Muscle layer of colon (tissue), 2 donors: ENCODE data around the gene ARHGAP26.

Experiments used
- H3K27ac ChIP-seq: one replicate; pipeline ENCODE4 v1.7.0; 2013; ENCODE audit warnings: low read depth, mild to moderate bottlenecking, low read length, moderate library complexity
- H3K27me3 ChIP-seq, 2 donors: one replicate each; pipeline ENCODE4 v1.7.0; 2013; ENCODE audit warnings: low read length in 2 of 2, mild to moderate bottlenecking in 2 of 2; ENCODE audit not compliant: insufficient read depth in 2 of 2, control insufficient read depth in 1 of 2
- H3K36me3 ChIP-seq: one replicate; pipeline ENCODE4 v1.7.0; 2013; ENCODE audit warnings: mild to moderate bottlenecking, low read length; ENCODE audit not compliant: insufficient read depth
- H3K4me1 ChIP-seq: one replicate; pipeline ENCODE4 v1.7.0; 2013; ENCODE audit warnings: mild to moderate bottlenecking, low read length; ENCODE audit not compliant: insufficient read depth
- H3K4me3 ChIP-seq, 2 donors: one replicate each; pipeline ENCODE4 v1.7.0; 2013; ENCODE audit warnings: low read length in 2 of 2, low read depth in 1 of 2, mild to moderate bottlenecking in 1 of 2, moderate library complexity in 1 of 2
- H3K9ac ChIP-seq: one replicate; pipeline ENCODE4 v1.7.0; 2013; ENCODE audit warnings: low read length
- H3K9me3 ChIP-seq: one replicate; pipeline ENCODE4 v1.7.0; 2013; ENCODE audit warnings: mild to moderate bottlenecking, low read length
- donor health status: abdominal sarcoma.
- donor health status: Adenocarcinoma of cecum.

Gene ARHGAP26

DNA sequence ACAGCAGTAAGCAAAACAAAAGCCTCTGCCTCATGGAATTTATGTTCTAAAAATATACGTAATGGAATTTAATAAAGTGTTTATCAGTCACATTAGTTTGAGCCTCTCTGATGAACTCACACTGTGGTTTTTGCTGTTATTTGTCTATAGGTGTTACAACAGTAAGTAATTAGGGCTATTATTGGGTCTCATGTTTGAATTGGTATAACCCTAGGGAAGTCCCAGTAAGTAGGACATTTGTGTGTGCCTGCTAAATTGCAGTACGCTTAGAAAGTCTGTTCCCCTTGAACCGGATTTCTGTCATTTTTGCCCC, 435.7 kb downstream of the ARHGAP26 start:
- Histone ChIP-seq H3K9ac (no peak overlapping the region), H3K4me1 (no peaks in the 10 kb centered on the region), H3K27me3 (no peaks in the 10 kb centered on the region), H3K27ac (no peak overlapping the region), H3K36me3 (no peaks in the 10 kb centered on the region), H3K9me3 (no peaks in the 10 kb centered on the region), H3K4me3 (no peak overlapping the region)

DNA sequence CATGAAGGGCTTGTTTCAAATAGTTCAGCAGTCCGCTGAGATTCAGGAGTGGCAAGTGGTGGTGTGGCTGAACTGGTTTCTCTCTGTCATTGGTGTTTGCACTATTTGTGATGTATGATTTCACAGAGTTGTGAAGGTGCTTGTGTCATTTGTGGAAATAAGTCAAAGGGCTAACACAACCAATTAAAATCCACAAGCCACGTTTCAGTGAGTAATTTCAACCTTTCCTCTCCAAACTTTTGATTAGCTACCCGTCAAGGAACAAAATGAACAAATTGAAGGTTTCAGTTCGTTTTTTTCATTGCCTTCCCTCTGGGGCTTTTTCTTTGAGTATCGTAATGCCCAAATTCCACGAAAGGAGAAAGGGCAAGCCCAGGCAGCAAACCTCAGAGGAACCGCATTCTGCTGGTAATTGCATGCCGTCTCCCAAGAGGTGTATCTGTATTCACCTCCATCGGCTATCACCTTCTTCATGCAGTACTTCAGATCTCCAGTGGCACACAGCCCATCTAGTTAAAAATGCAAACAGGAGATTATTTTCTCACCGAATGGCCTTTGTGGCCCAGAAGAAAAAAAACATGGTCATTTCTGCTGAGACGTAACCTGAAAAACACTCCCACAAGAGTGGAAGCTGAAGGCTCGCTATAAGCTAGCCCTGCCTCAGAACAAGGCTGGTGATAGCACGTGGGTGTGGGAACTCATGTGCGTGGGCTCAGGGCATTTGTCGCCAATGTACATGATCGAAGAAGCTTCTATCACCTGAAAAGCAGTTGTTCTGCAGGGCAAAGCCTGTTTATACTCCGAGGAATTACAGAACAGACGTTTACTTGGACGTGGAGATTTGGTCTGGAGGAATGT, 436.2 kb downstream of the ARHGAP26 start:
- no peaks in the 10 kb centered on the region for H3K4me1 ChIP-seq
- no peak overlapping the region for H3K9ac ChIP-seq
- H3K36me3 ChIP-seq: no peaks in the 10 kb centered on the region
- H3K27me3 ChIP-seq: no peaks in the 10 kb centered on the region
- H3K4me3 ChIP-seq: no peak overlapping the region
- H3K27ac ChIP-seq: no peak overlapping the region
- H3K9me3 ChIP-seq: no peaks in the 10 kb centered on the region

DNA sequence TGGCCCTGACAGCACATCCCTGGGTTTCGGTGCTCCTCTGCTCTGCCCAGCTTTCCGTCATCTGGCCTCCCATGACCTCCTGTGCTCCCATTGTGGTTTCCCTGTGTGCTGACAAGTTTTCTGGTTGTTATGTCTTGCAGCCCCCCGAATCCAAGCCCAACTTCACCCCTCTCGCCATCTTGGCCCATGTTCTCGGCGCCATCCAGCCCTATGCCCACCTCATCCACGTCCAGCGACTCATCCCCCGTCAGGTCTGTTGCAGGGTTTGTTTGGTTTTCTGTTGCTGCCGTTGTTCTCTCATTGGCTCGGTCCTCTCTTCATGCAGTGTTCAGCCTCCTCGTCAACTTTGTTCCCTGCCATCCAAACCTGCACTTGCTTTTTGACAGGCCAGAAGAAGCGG, 436.9 kb downstream of the ARHGAP26 start:
- no peaks in the 10 kb centered on the region for H3K36me3 ChIP-seq
- no peaks in the 10 kb centered on the region for H3K27me3 ChIP-seq
- no peak overlapping the region for H3K27ac ChIP-seq
- no peak overlapping the region for H3K9ac ChIP-seq
- H3K4me3 ChIP-seq: no peak overlapping the region
- H3K4me1 ChIP-seq: no peaks in the 10 kb centered on the region
- no peaks in the 10 kb centered on the region for H3K9me3 ChIP-seq

DNA sequence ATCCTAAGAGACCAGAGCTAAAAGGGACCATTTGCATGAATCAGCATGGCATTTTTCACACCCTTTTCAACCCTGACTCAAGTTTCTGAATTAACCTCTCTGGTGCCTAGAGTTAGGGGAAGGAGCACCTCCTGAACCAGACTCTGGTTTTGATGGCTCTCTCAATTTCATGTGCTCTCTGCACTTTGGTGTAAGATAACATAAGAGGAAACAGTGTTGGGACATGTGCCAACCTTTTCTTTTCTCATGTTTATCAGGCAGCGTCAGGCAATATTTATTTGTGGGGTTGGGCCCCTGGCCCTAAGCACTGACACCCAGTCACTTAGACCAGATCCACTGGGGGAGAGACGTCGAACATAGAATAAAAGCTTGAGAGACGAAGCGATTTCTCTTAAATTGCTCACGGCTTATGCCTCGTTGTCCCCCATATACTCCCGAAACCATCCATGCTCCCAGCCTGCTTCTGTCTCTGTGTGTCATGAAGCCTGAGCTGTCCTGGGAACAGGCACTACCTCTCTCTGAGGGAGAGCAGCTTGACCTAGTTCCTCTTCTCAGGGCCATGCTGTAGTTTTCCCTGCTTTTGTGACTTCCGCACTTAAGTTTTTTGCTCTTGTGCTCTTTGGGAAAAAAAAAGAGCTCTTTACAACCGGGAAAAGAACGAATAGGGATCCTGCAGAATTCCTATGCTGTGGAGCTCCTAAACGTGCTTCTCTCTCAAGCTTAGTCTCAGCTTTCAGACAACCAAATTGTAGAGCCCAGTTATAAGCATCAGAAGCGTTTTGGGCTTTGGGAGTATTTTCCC, 437.6 kb downstream of the ARHGAP26 start:
- H3K9me3 ChIP-seq: no peaks in the 10 kb centered on the region
- no peak overlapping the region for H3K4me3 ChIP-seq
- H3K9ac ChIP-seq: no peak overlapping the region
- no peaks in the 10 kb centered on the region for H3K36me3 ChIP-seq
- no peak overlapping the region for H3K27ac ChIP-seq
- no peaks in the 10 kb centered on the region for H3K4me1 ChIP-seq
- no peaks in the 10 kb centered on the region for H3K27me3 ChIP-seq

DNA sequence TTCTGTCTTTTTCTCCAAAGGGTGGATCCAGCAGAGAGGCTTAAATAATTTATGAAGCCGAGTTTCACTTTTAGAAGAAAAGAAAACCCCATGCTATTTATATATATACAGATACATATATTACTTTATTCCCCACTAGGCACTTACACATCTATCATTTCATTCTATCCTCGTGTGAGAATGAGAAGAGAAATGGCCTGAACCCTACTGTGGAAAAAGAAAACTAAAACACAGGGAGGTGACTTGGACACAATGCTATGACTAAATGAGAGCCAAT, 438.1 kb downstream of the ARHGAP26 start:
- H3K9me3 ChIP-seq: no peaks in the 10 kb centered on the region
- no peak overlapping the region for H3K4me3 ChIP-seq
- no peak overlapping the region for H3K9ac ChIP-seq
- H3K4me1 ChIP-seq: peaks cover 2% of the 10 kb centered on the region
- no peaks in the 10 kb centered on the region for H3K27me3 ChIP-seq
- no peak overlapping the region for H3K27ac ChIP-seq
- no peaks in the 10 kb centered on the region for H3K36me3 ChIP-seq

DNA sequence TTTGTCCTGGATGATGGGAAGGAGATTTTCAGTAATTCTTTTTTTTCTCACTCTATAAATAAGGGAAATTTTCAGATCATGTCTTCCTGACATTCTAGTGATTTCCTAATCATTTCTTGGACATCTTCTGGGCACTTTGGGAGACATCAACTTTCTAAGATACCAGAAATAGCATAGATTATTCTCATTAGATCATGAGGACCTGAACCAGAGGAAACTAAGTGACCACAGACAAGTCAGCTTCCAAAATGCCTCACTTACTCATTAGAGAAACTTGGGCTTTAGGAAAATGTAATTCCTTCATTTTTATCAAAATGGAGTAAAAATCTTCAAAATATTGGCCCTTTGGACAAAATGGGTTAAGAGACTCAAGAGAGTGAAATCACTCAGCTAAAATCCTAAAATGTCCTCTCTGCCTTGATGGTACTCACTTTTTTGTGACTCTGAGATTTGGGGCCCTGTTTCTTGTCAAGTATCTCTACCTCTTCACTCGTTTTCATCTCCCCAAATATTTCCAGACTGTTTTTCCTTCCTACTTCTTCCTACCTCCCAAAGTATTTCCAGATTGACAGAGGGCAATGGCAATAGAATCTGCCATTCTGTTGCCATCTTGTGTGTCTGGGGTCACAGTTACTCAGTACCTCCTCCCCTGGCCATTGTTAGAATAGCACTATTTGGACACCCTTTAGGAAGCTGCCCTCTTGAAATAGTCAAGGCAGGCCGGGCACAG, 438.8 kb downstream of the ARHGAP26 start:
- Histone ChIP-seq H3K4me3 (no peak overlapping the region), H3K9me3 (no peaks in the 10 kb centered on the region), H3K36me3 (no peaks in the 10 kb centered on the region), H3K9ac (no peak overlapping the region), H3K27ac (no peak overlapping the region), H3K4me1 (peaks cover 8% of the 10 kb centered on the region), H3K27me3 (no peaks in the 10 kb centered on the region)

DNA sequence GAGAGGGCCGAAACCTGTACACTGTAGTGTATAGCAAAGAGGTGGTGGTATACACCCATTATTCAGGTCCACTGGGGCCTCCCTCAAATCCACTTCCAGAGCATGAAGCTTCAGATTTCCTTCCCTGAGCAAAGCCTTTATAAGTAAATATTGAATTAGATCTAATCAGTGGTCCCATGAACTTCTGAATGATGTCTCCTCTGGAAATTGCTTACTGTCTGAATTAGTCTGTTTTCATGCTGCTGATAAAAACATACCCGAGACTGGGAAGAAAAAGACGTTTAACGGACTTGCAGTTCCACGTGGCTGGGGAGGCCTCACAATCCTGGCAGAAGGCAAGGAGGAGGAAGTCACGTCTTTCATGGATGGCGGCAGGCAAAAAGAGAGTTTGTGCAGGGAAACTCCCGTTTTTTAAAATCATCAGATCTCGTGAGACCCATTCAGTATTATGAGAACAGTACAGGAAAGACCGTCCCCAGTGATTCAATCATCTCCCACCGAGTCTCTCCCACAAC, 439.8 kb downstream of the ARHGAP26 start:
- peaks cover 8% of the 10 kb centered on the region for H3K4me1 ChIP-seq

DNA sequence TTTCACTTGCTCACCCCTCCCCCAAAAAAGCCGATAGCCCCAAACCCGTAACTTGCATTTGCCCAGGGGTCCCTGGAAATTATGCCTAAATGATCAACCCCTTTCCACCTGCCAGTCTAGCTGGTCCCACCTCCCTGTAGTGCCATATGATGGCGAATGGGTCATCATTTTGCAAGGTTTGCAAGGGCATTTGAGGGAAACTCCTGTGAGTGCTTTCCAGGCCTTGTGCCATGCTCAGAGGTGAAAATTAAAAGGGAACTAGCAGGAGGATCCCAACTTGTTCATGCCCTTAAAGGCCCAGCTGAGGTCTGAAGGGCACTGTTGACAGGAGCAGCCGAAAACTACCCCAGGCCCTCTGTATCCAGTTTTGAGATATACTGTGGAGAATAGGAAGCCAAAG, 440.4 kb downstream of the ARHGAP26 start:
- no peaks in the 10 kb centered on the region for H3K9me3 ChIP-seq
- H3K4me3 ChIP-seq: no peak overlapping the region
- no peaks in the 10 kb centered on the region for H3K27me3 ChIP-seq
- no peaks in the 10 kb centered on the region for H3K36me3 ChIP-seq
- H3K27ac ChIP-seq: no peak overlapping the region
- no peak overlapping the region for H3K9ac ChIP-seq
- peaks cover 8% of the 10 kb centered on the region for H3K4me1 ChIP-seq

More for the DNA sequence above, 439.8 kb downstream of the ARHGAP26 start:
- no peak overlapping the region for H3K4me3 ChIP-seq
- no peak overlapping the region for H3K27ac ChIP-seq
- H3K9ac ChIP-seq: no peak overlapping the region
- no peaks in the 10 kb centered on the region for H3K36me3 ChIP-seq
- no peaks in the 10 kb centered on the region for H3K27me3 ChIP-seq
- H3K9me3 ChIP-seq: no peaks in the 10 kb centered on the region

DNA sequence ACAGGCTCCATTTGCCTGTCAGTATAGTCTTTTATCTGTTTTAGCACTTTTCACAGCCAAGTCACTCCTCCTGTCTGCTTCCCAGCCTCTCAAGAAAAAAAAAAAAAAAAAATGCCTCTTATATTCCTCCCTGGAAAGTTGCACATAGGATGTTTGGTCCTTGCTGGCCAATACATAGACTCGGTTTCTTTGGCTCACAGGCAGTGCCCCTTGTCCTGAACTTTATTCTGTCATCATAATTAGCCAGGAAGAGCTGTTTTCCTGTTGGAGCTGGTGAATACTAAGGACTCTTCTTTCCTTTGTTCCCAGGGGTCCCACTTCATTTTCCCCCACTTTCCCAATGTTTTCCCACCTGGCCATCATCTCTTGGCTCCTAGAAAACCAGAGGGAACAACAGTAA, 442.1 kb downstream of the ARHGAP26 start:
- Histone ChIP-seq H3K36me3 (no peaks in the 10 kb centered on the region), H3K27ac (no peak overlapping the region), H3K27me3 (no peaks in the 10 kb centered on the region), H3K4me1 (peaks cover 8% of the 10 kb centered on the region), H3K9me3 (no peaks in the 10 kb centered on the region), H3K4me3 (no peak overlapping the region), H3K9ac (no peak overlapping the region)

DNA sequence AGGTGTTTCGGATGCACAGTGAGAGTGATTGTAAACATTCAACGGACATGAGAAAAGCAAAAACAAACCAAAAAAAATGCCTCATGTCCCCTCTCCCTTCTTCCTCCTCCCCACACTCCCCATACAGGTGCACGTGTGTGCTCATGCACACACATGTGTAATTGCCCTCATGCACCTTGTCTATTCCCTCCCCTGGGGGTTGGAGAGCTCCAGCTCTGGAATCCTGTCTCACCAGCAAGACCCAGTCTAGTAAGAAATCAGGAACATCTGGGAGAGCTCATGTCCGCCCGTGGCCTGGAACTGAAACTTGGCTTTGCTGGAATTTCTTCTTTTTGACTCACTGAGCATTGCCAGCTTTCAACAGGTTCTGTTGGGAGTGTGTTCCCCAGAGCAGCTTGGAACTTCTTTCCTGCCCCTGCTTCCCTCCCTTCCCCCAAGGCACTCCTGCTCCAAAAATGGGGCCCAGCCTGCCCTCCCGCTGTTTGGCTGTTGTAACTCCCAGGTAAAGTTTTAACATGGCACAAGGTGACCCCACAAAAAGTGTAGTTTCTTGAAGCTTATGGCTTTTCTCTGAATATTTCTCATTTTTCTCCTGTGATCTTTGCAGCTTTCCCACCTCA, 443.2 kb downstream of the ARHGAP26 start:
- Histone ChIP-seq H3K9me3 (no peaks in the 10 kb centered on the region), H3K4me3 (no peak overlapping the region), H3K9ac (no peak overlapping the region), H3K4me1 (peaks cover 8% of the 10 kb centered on the region), H3K27ac (no peak overlapping the region), H3K36me3 (no peaks in the 10 kb centered on the region), H3K27me3 (no peaks in the 10 kb centered on the region)

DNA sequence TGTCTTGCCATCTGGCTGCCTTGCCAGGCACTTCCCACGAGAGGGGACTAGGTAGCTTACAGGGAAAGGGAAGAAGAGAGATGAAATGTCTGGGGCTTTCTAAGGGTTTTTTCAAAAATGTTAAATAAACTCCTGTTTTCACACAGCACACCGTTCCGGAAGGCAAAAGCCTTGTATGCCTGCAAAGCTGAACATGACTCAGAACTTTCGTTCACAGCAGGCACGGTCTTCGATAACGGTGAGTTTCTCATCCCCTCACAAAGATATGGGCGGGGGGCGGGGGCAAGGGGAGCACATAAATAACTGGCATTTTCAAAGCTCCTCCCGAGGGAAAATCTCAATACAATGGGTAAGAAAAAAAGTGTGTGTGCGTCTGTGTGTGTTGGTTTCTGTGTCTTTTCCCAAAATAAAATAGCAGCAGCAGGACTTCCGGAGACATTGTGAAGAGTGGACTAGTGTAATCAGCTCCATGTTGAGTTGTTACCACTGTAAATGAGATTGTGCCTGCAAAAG, 443.7 kb downstream of the ARHGAP26 start:
- H3K36me3 ChIP-seq: no peaks in the 10 kb centered on the region
- H3K4me1 ChIP-seq: peaks cover 8% of the 10 kb centered on the region
- H3K27me3 ChIP-seq: no peaks in the 10 kb centered on the region
- no peaks in the 10 kb centered on the region for H3K9me3 ChIP-seq
- no peak overlapping the region for H3K9ac ChIP-seq
- H3K27ac ChIP-seq: no peak overlapping the region
- no peak overlapping the region for H3K4me3 ChIP-seq
